ENCODE results near the gene CTRB2.

The CTRB2 gene

GRCh38 chr16:75203667-75204409, 3.1 kb downstream of the CTRB2 start:
- no peak for DNase-seq

DNA sequence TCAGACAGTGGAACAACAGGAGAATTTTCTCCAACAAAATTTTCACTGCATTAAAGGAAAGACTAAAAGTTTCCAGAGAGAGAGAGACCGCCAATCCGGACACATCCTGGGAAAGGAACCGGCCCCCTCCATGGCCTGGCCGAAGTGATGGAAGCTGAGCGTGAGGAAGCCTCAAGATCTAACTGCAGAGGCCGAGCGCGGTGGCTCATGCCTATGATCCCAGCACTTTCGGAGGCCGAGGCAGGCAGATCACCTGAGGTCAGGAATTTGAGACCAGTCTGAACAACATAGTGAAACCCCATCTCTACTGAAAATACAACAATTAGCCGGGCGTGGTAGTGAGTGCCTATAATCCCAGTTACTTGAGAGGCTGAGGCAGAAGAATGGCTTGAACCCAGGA, 3.9 kb downstream of the CTRB2 start:
- no peak for DNase-seq

DNA sequence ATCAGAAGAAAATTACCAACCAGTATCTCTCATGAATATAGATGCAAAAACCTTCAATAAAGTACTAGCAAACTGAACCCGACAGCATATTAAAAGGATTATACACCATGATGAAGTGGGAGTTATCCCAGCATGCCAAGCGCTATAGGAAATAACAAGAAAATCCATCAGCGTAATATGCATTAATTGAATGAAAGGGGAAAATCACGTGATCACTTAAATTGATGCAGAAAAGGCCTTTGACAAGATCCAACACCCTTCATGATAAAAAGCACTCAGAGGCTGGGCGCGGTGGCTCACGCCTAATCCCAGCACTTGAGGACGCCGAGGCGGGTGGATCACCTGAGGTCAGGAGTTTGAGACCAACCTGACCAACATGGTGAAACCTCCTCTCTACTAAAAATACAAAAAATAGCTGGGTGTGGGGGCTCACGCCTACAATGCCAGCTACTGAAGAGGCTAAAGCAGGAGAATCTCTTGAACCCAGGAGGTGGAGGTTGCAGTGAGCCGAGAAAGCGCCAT, 4.8 kb downstream of the CTRB2 start:
- DNase-seq: no peak

- DNase-seq: no peak
Measured at GRCh38 chr16:75198135-75198600, 8.8 kb downstream of the CTRB2 start.

DNA sequence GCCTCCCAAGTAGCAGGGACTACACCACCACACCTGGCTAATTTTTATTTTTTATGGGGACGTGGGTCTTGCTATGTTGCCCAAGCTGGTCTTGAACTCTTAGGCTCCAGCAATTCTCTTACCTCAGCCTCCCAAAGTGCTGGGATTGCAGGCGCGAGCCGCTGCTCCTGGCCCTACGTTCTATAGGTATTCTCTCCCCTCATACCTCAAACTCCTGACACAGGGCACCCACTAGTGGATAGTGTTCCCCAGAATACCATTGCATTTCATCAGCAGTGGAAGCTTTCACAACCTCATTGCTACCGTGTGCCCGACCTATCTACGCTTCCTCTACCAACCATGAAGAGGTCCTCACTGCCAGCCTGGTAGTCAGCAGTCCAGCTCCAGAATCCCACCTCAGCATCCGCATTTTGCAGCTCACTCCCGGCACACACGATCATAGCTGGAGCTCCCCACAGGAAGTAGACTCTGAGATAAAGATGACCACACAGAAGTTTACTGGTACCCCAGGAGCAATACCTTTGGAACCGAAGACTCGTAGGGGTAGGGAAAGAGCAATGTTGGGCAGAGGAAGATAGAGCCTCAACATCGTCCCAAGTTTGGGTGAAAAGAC, 9.3 kb downstream of the CTRB2 start:
- no peak for DNase-seq

GRCh38 chr16:75196836-75197235, 10.1 kb downstream of the CTRB2 start:
- DNase-seq: no peak

DNA sequence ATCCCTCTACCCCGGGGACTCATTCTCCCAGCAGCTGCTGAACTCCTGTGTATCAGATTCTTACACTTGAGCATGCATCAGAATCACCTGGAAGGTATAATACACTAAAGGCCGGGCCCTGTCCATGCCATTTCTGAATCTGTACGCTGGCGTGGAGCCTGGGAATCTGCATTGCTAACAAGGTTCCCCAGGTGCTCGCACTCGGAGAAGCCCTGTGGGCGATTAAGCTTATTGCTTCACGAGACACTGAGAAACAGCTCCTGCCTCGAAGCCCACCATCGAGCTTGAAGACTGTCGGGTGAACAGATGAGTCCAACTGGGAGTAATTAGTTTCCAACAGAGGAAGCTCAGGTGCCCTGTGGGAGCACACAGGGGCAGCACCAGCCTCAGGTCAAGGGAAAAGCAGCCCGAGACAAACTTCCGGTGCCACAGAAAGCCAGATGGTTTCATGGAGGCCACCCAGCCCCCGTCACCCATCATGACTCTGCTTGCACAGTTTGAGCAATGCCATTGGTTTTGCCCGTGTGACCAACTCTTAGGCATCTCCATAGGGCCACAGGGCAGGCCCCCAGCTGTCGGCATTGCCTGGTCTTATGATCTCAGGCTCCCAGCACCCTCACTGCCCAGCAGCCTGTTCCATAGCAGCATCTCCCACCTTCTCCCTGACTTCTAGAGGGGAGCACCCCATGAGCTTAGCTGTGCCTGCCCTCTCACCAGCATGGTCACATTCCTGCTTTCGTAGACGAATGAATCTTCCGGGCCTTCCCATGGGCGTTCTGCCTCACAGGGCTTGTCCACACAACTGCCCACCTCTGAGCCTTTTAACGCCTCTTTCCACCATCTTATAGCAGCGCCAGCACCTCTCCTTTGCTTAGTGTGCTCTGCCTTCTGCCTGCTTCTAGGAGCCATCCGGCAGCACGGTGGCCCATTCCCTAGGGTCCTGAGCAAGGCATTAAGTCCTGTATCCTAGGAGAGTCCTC, 10.9 kb downstream of the CTRB2 start:
- DNase-seq: no peak

- DNase-seq: no peak
Measured at GRCh38 chr16:75193730-75194444, 13.1 kb downstream of the CTRB2 start.

DNA sequence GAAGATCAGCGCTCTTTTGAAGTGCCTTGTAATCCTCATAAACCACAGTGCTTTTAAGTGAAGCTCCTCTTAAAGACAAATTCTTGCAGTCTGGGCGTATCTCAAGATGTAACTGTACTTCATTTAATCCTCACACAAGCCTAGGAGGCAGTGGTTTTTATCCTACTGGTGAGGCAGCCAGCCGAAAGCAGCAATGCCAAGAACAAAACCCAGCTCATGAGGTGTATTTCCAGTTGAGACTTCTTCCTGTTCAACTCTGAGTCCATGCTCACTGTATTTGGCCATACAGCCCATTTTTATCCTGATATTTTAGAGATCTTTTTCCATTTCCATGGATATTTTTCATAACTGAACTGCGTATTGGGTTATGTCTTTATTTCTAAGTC, 13.7 kb downstream of the CTRB2 start:
- DNase-seq: no peak

DNA sequence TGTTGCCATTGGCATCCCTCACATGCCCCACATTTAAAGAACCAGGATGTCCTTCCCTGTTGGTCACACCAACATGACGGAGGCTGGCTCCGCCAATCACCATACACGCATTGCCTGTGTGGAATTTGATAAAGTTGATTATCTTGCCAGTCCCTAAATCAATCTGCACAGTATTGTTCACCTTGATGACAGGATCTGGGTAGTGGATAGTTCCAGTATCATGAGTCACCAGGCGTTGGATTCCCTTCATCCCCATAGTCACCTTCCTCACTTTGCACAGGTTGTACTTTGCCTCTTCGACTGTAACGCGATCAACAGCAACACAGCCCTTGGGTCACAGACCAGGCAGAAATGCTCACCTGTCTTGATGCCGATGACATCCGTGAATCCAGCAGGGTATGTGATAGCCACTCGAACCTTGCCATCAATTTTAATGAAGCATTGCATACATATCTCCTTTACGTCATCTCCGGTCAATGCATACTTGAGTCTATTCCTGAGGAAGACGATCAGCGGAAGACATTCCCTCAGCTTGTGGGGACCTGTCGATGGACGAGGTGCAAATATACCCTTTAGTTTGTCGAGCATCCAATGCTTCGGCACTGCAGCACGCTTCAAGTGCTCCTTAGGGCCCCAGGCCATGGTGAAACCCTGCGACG, 14.2 kb downstream of the CTRB2 start:
- DNase-seq: no peak

GRCh38 chr16:75189638-75190245, 17.2 kb downstream of the CTRB2 start:
- no peak for DNase-seq

DNA sequence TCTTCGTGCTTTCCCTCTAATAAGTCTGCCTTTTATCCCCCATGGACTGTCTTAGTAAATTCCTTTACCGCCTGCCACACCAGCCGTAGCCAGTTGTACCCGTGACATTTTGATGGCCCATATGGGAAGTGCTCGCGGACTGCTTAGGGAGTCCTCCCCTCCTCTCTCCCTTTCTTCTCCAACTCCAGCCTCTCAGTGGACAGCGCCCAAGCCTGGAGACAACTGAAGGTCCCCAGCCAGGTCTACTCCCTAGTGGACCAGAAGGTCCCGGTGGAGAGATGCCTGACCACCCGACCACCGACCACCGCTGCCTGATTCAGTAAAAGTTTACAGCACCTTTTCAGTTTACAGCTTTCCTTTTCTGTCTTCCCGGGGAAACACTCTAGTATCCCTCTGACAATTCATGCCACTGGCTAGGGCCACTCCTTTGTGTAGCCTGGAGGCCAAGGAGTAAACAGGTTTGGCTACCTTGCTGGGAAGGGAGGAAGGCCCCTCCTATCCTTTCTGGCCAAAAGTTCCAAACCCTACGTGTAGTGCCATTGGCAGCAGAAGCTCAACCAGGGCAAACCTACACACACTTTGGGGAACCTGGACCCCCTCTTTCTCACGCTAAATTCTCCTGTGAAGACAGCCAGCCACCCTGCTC, 18.0 kb downstream of the CTRB2 start:
- no peak for DNase-seq

GRCh38 chr16:75181630-75182029, 25.3 kb downstream of the CTRB2 start:
- no peak for DNase-seq

DNA sequence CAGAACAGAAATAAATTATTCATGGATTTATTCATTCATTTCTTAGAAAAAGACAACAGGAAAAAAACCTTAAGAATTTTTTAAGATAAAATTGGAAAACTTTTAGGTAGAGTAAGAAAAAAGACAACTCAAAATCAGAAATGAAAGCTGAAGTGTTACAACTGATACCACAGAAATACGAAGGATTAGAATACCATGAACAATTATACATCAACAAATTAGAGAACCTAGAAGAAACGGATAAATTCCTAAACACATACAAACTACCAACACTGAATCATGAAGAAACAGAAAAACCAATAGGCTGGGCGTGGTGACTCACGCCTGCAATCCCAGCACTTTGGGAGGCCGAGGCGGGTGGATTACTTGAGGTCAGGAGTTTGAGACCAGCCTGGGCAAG, 27.8 kb downstream of the CTRB2 start:
- no peak for DNase-seq

GRCh38 chr16:75176926-75177325, 30.0 kb downstream of the CTRB2 start:
- no peak for DNase-seq

DNA sequence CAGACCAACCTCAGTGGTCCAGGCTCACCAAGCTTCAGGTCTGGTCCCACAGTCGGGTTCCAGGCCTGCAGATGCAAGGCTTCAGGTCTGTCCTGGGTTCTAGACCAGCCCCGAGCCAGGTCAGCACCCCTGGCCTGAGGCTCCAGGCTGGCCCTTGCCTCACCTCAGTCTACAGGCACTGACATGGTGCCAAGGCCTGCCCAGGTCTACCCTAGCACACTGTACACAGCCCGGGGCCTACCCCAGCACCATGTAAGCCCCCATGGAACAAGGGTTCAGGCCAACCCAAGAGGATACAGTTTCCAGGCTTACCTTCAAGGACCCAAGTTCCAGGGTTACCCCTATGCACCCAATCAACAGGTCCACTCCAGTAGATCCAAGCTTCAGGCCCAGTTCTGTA, 31.9 kb downstream of the CTRB2 start:
- DNase-seq: no peak

GRCh38 chr16:75172578-75172977, 34.4 kb downstream of the CTRB2 start:
- no peak for DNase-seq

DNA sequence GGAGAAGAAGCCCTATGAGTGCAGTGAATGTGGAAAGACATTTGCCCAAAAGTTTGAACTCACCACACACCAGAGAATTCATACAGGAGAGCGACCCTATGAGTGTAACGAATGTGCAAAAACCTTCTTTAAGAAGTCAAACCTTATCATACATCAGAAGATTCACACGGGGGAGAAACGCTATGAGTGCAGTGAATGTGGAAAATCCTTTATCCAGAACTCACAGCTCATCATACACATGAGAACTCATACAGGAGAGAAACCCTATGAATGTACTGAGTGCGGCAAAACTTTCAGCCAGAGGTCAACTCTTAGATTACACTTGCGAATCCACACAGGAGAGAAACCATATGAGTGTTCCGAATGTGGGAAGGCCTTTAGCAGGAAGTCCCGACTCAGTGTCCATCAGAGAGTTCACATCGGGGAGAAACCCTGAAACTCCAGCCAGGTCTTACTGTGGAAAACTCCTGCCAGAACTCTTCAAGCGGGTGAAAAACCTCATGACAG, 37.0 kb downstream of the CTRB2 start:
- DNase-seq: no peak

- DNase-seq: no peak
Measured at GRCh38 chr16:75160386-75160785, 46.6 kb downstream of the CTRB2 start.

Data from activated CD4-positive, alpha-beta T cell treated with anti-CD3 and anti-CD28 coated beads, Interleukin-2, amount 50 U/mL, for 1 hour (primary cell).